Trophoblast cell (in vitro differentiated cells and primary cell): ENCODE measurements around the gene EBF3.

ENCODE experiments used
- DNase-seq, 2 donors: peaks; one replicate each; pipeline ENCODE4 v3.0.0-alpha.2; 2016
- H2AFZ ChIP-seq: 2 replicates; pipeline ENCODE4 v1.6.1; 2013; ENCODE audit warnings: low read length, moderate library complexity, mild to moderate bottlenecking; ENCODE audit not compliant: insufficient read depth, poor library complexity
- H2AK5ac ChIP-seq: 2 replicates; pipeline ENCODE4 v1.6.1; 2013; ENCODE audit warnings: mild to moderate bottlenecking, low read length
- H2BK120ac ChIP-seq: 2 replicates; pipeline ENCODE4 v1.6.1; 2013; ENCODE audit warnings: low read length, mild to moderate bottlenecking, moderate library complexity; ENCODE audit not compliant: insufficient read depth, poor library complexity
- H2BK12ac ChIP-seq: 2 replicates; pipeline ENCODE4 v1.6.1; 2013; ENCODE audit warnings: mild to moderate bottlenecking, low read length, moderate library complexity
- H2BK5ac ChIP-seq: 2 replicates; pipeline ENCODE4 v1.6.1; 2013; ENCODE audit warnings: low read length, low read depth, moderate library complexity, mild to moderate bottlenecking; ENCODE audit not compliant: poor library complexity
- H3K14ac ChIP-seq: 2 replicates; pipeline ENCODE4 v1.6.1; 2013; ENCODE audit warnings: mild to moderate bottlenecking, low read length
- H3K18ac ChIP-seq: 2 replicates; pipeline ENCODE4 v1.6.1; 2013; ENCODE audit warnings: mild to moderate bottlenecking, low read length
- H3K23ac ChIP-seq: 2 replicates; pipeline ENCODE4 v1.6.1; 2013; ENCODE audit warnings: low read length
- H3K27ac ChIP-seq: 2 replicates; pipeline ENCODE4 v1.5.1; 2013; ENCODE audit warnings: low read depth, mild to moderate bottlenecking, inconsistent platforms, low read length, moderate library complexity
- H3K27me3 ChIP-seq: 2 replicates; pipeline ENCODE4 v1.6.1; 2013; ENCODE audit warnings: inconsistent platforms, mild to moderate bottlenecking, low read length, moderate library complexity; ENCODE audit not compliant: insufficient read depth
- H3K36me3 ChIP-seq, 2 experiments: 1 replicate in 1 of 2; 2 replicates in 1 of 2; pipeline ENCODE4 v1.6.1; 2013; ENCODE audit warnings: low read length in 2 of 2, mild to moderate bottlenecking in 2 of 2, moderate library complexity in 1 of 2; ENCODE audit not compliant: insufficient read depth in 2 of 2, control insufficient read depth in 1 of 2
- H3K4ac ChIP-seq: 2 replicates; pipeline ENCODE4 v1.6.1; 2013; ENCODE audit warnings: low read depth, mild to moderate bottlenecking, low read length, moderate library complexity
- H3K4me1 ChIP-seq, 2 experiments: 1 replicate in 1 of 2; 2 replicates in 1 of 2; pipeline ENCODE4 v1.6.1; 2013; ENCODE audit warnings: low read length in 2 of 2, mild to moderate bottlenecking in 2 of 2, moderate library complexity in 1 of 2; ENCODE audit not compliant: insufficient read depth in 2 of 2, control insufficient read depth in 1 of 2
- H3K4me2 ChIP-seq: 2 replicates; pipeline ENCODE4 v1.6.1; 2013; ENCODE audit warnings: inconsistent platforms, mild to moderate bottlenecking, low read length, moderate library complexity
- H3K4me3 ChIP-seq: 2 replicates; pipeline ENCODE4 v1.5.1; 2013; ENCODE audit warnings: mild to moderate bottlenecking, low read depth, low read length, inconsistent platforms
- H3K79me1 ChIP-seq: one replicate; pipeline ENCODE4 v1.6.1; 2013; ENCODE audit warnings: low read length
- H3K79me2 ChIP-seq: 2 replicates; pipeline ENCODE4 v1.6.1; 2013; ENCODE audit warnings: low read length, mild to moderate bottlenecking; ENCODE audit not compliant: control insufficient read depth, insufficient read depth, poor library complexity
- H3K9ac ChIP-seq: 2 replicates; pipeline ENCODE4 v1.6.1; 2013; ENCODE audit warnings: mild to moderate bottlenecking, low read length
- H3K9me3 ChIP-seq: 2 replicates; pipeline ENCODE4 v1.6.1; 2013; ENCODE audit warnings: low read depth, mild to moderate bottlenecking, control low read depth, inconsistent platforms, low read length; ENCODE audit not compliant: insufficient read depth
- H4K12ac ChIP-seq: 2 replicates; pipeline ENCODE4 v1.6.1; 2013; ENCODE audit warnings: low read depth, mild to moderate bottlenecking, low read length, moderate library complexity
- H4K8ac ChIP-seq: 2 replicates; pipeline ENCODE4 v1.6.1; 2013; ENCODE audit warnings: low read depth, mild to moderate bottlenecking, low read length, moderate library complexity
- H4K91ac ChIP-seq: one replicate; pipeline ENCODE4 v1.6.1; 2013; ENCODE audit warnings: low read depth, mild to moderate bottlenecking, low read length, moderate library complexity
- WGBS: extraction: QIAGEN DNeasy Blood & Tissue Kit; methylation state at CpG from one replicate; pipeline ENCODE4 v1.1.7; 2013; ENCODE audit warnings: missing lambda C conversion rate; ENCODE audit not compliant: insufficient read length, insufficient coverage; ENCODE audit errors: extremely low coverage; 5-methylcytosine and 5-hydroxymethylcytosine counted together

EBF3 gene

DNA sequence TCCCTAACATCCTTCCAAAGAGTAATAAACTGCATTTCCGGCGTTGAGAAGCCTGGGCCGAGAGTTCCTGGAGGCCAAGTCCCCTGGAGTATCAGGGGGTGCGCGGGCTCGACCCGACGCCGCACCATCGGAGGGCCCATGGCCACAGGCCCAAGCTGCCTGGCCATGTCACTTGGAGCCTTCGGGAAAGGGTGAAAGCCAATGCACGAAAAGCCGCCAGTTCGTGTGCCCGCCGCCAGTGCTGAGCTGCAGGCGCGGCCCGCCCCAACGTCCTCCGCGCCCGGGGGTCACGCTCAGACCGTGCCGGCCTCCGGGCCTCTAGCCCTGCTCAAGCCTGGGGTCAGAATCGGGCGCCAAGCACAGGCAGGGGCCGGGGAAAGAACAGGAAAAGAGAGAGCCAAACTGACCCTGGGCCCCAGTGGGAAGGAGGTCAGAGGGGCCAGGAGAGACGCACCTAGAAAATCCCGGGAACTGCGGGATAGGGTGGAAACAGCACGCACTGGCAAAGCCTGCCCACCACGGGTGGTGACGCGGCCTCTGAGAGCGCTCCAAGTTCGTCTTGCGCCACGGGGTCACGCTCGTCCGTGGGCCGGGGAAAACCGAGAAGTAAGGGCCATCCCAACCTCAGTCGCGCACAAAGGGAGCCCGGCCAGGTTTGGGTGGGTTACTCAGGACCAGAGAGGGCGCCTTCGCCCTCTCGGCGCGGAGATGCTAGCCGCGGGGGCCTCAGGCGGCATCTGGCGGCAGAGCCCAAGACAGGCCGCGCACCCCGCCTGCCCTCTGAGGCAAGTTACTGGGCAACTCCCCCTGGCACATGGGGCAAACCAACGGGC is 4.2 kb upstream of the EBF3 start:
- Histone ChIP-seq H3K4ac (no peak overlapping the region), H3K4me3 (no peak overlapping the region), H3K9me3 (peaks cover 12% of the 10 kb centered on the region), H2AK5ac (no peak overlapping the region), H3K14ac (no peak overlapping the region), H3K18ac (no peak overlapping the region), H4K8ac (no peak overlapping the region), H4K91ac (no peak overlapping the region), H4K12ac (no peak overlapping the region), H3K9ac (no peak overlapping the region), H2BK5ac (no peak overlapping the region), H3K23ac (no peak overlapping the region), H3K27ac (no peak overlapping the region), H3K4me1 (peaks cover 18 to 20% of the 10 kb centered on the region in 2 experiments), H2AFZ (no peak overlapping the region), H3K36me3 (no peaks in the 10 kb centered on the region), H3K79me2 (no peaks in the 10 kb centered on the region), H3K79me1 (no peaks in the 10 kb centered on the region), H2BK120ac (no peak overlapping the region), H2BK12ac (no peak overlapping the region), H3K27me3 (peaks cover 89% of the 10 kb centered on the region), H3K4me2 (peak overlapping the region; percentile 19)
- DNase-seq = no peak
- WGBS = no CpG with 5 or more reads among the region's 62 CpGs

DNA sequence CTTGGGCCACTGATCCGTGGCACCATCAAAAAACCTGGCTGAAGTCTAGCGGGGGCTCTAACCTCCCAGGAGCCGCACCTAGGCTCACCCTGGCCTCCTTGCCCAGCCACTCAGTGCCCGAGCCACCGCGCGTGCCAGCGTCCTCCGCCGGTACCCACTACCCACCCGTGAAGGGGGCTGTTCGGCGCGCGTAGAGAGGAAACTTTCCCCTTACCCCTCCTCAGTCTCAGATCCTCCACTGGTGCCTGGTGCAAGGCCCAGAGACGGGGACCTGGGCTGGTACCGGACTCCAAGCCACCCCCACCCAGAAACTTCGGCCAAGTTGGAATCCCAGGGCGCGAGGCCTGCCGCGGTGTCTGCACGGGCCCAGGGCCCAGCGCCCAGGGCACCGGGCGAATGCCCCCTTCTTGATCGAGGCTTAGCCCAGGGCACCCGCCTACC is 3.5 kb upstream of the EBF3 start:
- Histone ChIP-seq H3K9me3 (peaks cover 12% of the 10 kb centered on the region), H3K23ac (no peak overlapping the region), H4K12ac (no peak overlapping the region), H3K4me3 (no peak overlapping the region), H3K4ac (no peak overlapping the region), H2BK5ac (no peak overlapping the region), H3K9ac (no peak overlapping the region), H3K79me1 (no peaks in the 10 kb centered on the region), H3K18ac (no peak overlapping the region), H3K36me3 (no peaks in the 10 kb centered on the region), H3K27me3 (peaks cover 89% of the 10 kb centered on the region), H3K4me2 (peak overlapping the region; percentile 12), H4K8ac (no peak overlapping the region), H2AK5ac (no peak overlapping the region), H2AFZ (no peak overlapping the region), H2BK120ac (no peak overlapping the region), H3K79me2 (no peaks in the 10 kb centered on the region), H2BK12ac (no peak overlapping the region), H3K14ac (no peak overlapping the region), H4K91ac (no peak overlapping the region), H3K27ac (no peak overlapping the region), H3K4me1 (peaks cover 23 to 24% of the 10 kb centered on the region in 2 experiments)
- DNase-seq = no peak
- no CpG with 5 or more reads among the region's 28 CpGs for WGBS

DNA sequence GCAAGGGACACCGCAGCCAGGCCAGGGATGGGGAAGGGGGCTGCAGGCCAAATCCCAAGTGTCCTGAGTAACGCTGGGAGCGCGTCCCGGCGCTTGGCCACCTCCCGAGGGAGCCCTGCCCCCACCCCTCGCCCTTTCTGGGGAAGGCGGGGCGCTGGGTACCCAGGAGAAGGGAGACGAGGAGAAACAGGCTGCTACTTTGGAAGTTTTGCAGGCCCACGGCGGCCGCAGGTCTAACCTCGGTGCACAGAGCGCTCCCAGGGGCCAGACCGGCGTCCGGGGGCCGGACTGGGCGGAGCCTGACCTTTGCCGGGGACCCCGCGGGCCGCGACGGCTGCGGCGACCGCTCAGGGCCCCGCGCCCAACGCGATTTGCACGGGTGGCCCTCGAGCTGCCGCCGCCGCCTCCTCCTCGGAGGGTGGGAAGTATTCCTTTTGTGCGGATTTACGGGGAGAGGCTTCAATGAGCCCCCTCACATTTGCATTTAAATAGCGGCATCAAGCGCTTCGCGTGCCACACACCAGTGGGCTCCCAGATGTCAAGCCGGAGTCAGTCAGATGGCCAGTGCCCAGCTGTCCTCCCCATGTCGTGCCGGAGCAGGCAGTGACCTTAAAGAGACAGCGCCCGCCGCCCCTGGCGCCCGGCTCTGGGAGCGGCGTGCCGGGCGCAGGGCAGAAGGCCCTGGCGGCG is 3.0 kb upstream of the EBF3 start:
- no peak for DNase-seq
- Histone ChIP-seq H2AK5ac (no peak overlapping the region), H3K27me3 (peaks cover 87% of the 10 kb centered on the region), H2BK5ac (no peak overlapping the region), H3K9me3 (peaks cover 12% of the 10 kb centered on the region), H3K4me2 (peak overlapping the region; percentile 26), H3K79me2 (no peaks in the 10 kb centered on the region), H3K4me3 (no peak overlapping the region), H3K18ac (no peak overlapping the region), H2BK120ac (no peak overlapping the region), H2BK12ac (no peak overlapping the region), H2AFZ (peak overlapping the region; percentile 9), H3K4me1 (peaks cover 21 to 24% of the 10 kb centered on the region in 2 experiments), H3K23ac (no peak overlapping the region), H4K12ac (no peak overlapping the region), H3K4ac (no peak overlapping the region), H3K9ac (no peak overlapping the region), H3K27ac (no peak overlapping the region), H3K14ac (no peak overlapping the region), H4K8ac (no peak overlapping the region), H3K79me1 (no peaks in the 10 kb centered on the region), H4K91ac (no peak overlapping the region), H3K36me3 (no peaks in the 10 kb centered on the region)
- no CpG with 5 or more reads among the region's 60 CpGs for WGBS

DNA sequence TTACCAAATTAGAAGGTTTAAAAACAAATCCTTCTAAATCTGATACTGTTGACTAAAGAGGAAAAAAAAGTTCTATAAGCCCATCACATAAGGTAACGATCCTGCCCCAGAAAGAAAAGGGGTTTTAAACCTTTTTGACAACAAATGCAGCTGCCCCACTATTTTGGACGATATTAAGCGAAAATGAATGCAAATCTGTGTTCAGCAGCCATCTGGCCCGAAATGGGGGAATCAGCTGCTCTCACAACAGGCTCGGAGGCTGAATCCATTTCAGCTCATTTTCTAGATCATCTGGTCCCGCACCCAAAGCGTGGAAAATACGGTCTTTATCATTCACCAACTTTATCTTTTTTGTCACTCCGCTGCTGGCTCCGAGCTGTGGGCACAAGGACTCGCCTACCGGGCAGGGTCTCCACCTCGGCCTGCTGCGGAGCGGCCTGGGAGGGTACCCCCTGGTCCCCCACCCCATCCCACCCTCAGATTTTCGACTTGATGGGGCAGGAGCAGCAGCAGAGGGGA is 2.4 kb upstream of the EBF3 start:
- H4K8ac ChIP-seq = no peak overlapping the region
- H3K36me3 ChIP-seq = no peaks in the 10 kb centered on the region
- peaks cover 12% of the 10 kb centered on the region for H3K9me3 ChIP-seq
- no peak overlapping the region for H3K4ac ChIP-seq
- no peak overlapping the region for H2AK5ac ChIP-seq
- H2BK12ac ChIP-seq = no peak overlapping the region
- WGBS = no CpG with 5 or more reads among the region's 16 CpGs
- H2BK5ac ChIP-seq = no peak overlapping the region
- H3K23ac ChIP-seq = no peak overlapping the region
- H3K27me3 ChIP-seq = peaks cover 88% of the 10 kb centered on the region
- H3K79me2 ChIP-seq = no peaks in the 10 kb centered on the region
- no peak overlapping the region for H3K9ac ChIP-seq
- H3K79me1 ChIP-seq = no peaks in the 10 kb centered on the region
- no peak overlapping the region for H3K4me2 ChIP-seq
- H2AFZ ChIP-seq = no peak overlapping the region
- H3K4me1 ChIP-seq = peaks cover 20 to 23% of the 10 kb centered on the region in 2 experiments
- H2BK120ac ChIP-seq = no peak overlapping the region
- no peak overlapping the region for H3K14ac ChIP-seq
- DNase-seq = no peak
- no peak overlapping the region for H4K12ac ChIP-seq
- H3K4me3 ChIP-seq = no peak overlapping the region
- H3K27ac ChIP-seq = no peak overlapping the region
- no peak overlapping the region for H4K91ac ChIP-seq
- H3K18ac ChIP-seq = no peak overlapping the region
